H1 (cell line): Measurements from ENCODE around the gene LOXHD1. TPM values are rescaled to one million over a fixed set of nuclear protein-coding genes. Genes with fewer than 3 reads are reported as not detected.

ENCODE experiments used
- CTCF ChIA-PET: fragments of 300-600 bp; sonication (Branson Sonifier 250); formaldehyde crosslinking; loops from one replicate; lab custom pipeline; 2021; ENCODE audit not compliant: partially characterized antibody; lab: Charles Lee
- POLR2A ChIA-PET: fragments of 300-600 bp; sonication (Branson Sonifier 250); formaldehyde crosslinking; loops from one replicate; lab custom pipeline; 2021; ENCODE audit warnings: inconsistent platforms; ENCODE audit not compliant: partially characterized antibody; lab: Charles Lee
- DNase-seq, 2 experiments: peaks; one replicate each; pipeline versions ENCODE4 v3.0.0 to v3.0.0-alpha.2; 2010 to 2022; ENCODE audit warnings: low spot score in 2 of 2, low read depth in 1 of 2, mixed read lengths in 1 of 2
- FAIRE-seq: peaks from 2 replicates; lab custom pipeline; 2011; peaks lifted over from hg19 to GRCh38; lab: Jason Lieb, UNC
- H2AFZ ChIP-seq: 2 replicates; pipeline ENCODE4 v1.8.1; 2012; ENCODE audit warnings: low read length, inconsistent platforms
- H2AK5ac ChIP-seq: 2 replicates; pipeline ENCODE4 v1.6.1; 2013; ENCODE audit warnings: low read depth, low read length
- H2BK120ac ChIP-seq: replicated peaks from 2 replicates; pipeline ENCODE3; 2013; ENCODE audit warnings: low read depth, low read length, inconsistent platforms
- H2BK12ac ChIP-seq: 2 replicates; pipeline ENCODE4 v1.6.1; 2013; ENCODE audit warnings: low read depth, low read length
- H2BK15ac ChIP-seq: 2 replicates; pipeline ENCODE4 v1.6.1; 2013; ENCODE audit warnings: low read length
- H2BK20ac ChIP-seq: 2 replicates; pipeline ENCODE4 v1.6.1; 2013; ENCODE audit warnings: low read length
- H2BK5ac ChIP-seq: 2 replicates; pipeline ENCODE4 v1.6.1; 2013; ENCODE audit warnings: low read depth, low read length
- H3K14ac ChIP-seq: 2 replicates; pipeline ENCODE4 v1.6.1; 2013; ENCODE audit warnings: inconsistent platforms; ENCODE audit not compliant: insufficient read length
- H3K18ac ChIP-seq: 2 replicates; pipeline ENCODE4 v1.6.1; 2013; ENCODE audit warnings: low read length; ENCODE audit errors: extremely low read depth
- H3K23ac ChIP-seq: 2 replicates; pipeline ENCODE4 v1.6.1; 2013; ENCODE audit warnings: inconsistent platforms; ENCODE audit not compliant: insufficient read length
- H3K23me2 ChIP-seq: 2 replicates; pipeline ENCODE4 v1.6.1; 2013; ENCODE audit warnings: low read depth, low read length
- H3K27ac ChIP-seq: 2 replicates; pipeline ENCODE4 v1.6.1; 2011; ENCODE audit warnings: low read depth, low read length, inconsistent platforms
- H3K27me3 ChIP-seq, 4 experiments: replicated peaks in 1 of 4; 1 replicate in 1 of 4; 2 replicates in 3 of 4; pipeline versions ENCODE4 v1.6.1 to v1.8.1; 2011 to 2013; ENCODE audit warnings: low read length in 3 of 4, mild to moderate bottlenecking in 3 of 4, inconsistent platforms in 2 of 4, mixed read lengths in 2 of 4, moderate library complexity in 1 of 4; ENCODE audit not compliant: control insufficient read depth in 3 of 4, insufficient read depth in 3 of 4; ENCODE audit errors: extremely low read depth in 1 of 4
- H3K36me3 ChIP-seq, 4 experiments: 2 replicates each; pipeline versions ENCODE4 v1.6.1 to v1.8.1; 2011 to 2013; ENCODE audit warnings: mild to moderate bottlenecking in 4 of 4, low read length in 3 of 4, moderate library complexity in 2 of 4, control low read depth in 1 of 4, inconsistent platforms in 1 of 4; ENCODE audit not compliant: insufficient read depth in 4 of 4, control insufficient read depth in 2 of 4
- H3K4ac ChIP-seq: replicated peaks from 2 replicates; pipeline ENCODE3; 2013; ENCODE audit warnings: low read length, low read depth, mixed read lengths, inconsistent platforms; ENCODE audit not compliant: insufficient read length
- H3K4me1 ChIP-seq, 4 experiments: replicated peaks in 1 of 4; 1 replicate in 1 of 4; 2 replicates in 3 of 4; pipeline versions ENCODE4 v1.6.1 to v1.8.1; 2011 to 2013; ENCODE audit warnings: low read length in 3 of 4, inconsistent platforms in 2 of 4, mixed read lengths in 1 of 4; ENCODE audit not compliant: insufficient read depth in 4 of 4, control insufficient read depth in 3 of 4
- H3K4me2 ChIP-seq, 2 experiments: 2 replicates each; pipeline versions ENCODE4 v1.6.1 to v1.8.1; 2011 to 2013; ENCODE audit warnings: low read depth in 2 of 2, low read length in 2 of 2, control low read depth in 1 of 2, inconsistent platforms in 1 of 2, mild to moderate bottlenecking in 1 of 2; ENCODE audit not compliant: insufficient read depth in 1 of 2
- H3K4me3 ChIP-seq, 4 experiments: fragments of 200-600, 300-600 bp in 1 of 4; sonication (generic), shearing (Covaris generic), sonication (Bioruptor Twin) in 1 of 4; 2 replicates each; pipeline versions ENCODE4 v1.5.1 to v1.8.1; 2011 to 2016; ENCODE audit warnings: low read length in 4 of 4, low read depth in 3 of 4, control low read depth in 2 of 4, inconsistent platforms in 2 of 4, mild to moderate bottlenecking in 2 of 4, mixed read lengths in 1 of 4, moderate library complexity in 1 of 4; ENCODE audit not compliant: insufficient read depth in 2 of 4; ENCODE audit errors: extremely low read depth in 1 of 4
- H3K56ac ChIP-seq: replicated peaks from 2 replicates; pipeline ENCODE3; 2013; ENCODE audit warnings: low read depth, mild to moderate bottlenecking, mixed read lengths, low read length, inconsistent platforms; ENCODE audit not compliant: insufficient read length
- H3K79me1 ChIP-seq: 2 replicates; pipeline ENCODE4 v1.6.1; 2013; ENCODE audit warnings: low read depth, low read length, control low read depth
- H3K79me2 ChIP-seq, 2 experiments: 2 replicates each; pipeline versions ENCODE4 v1.6.1 to v1.8.1; 2012 to 2013; ENCODE audit warnings: low read length in 2 of 2, mild to moderate bottlenecking in 2 of 2, inconsistent platforms in 1 of 2; ENCODE audit not compliant: insufficient read depth in 2 of 2, control insufficient read depth in 1 of 2
- H3K9ac ChIP-seq, 4 experiments: replicated peaks in 1 of 4; 1 replicate in 1 of 4; 2 replicates in 3 of 4; pipeline versions ENCODE4 v1.6.1 to v1.8.1; 2011 to 2013; ENCODE audit warnings: low read depth in 3 of 4, low read length in 3 of 4, control low read depth in 2 of 4, mild to moderate bottlenecking in 2 of 4, moderate library complexity in 2 of 4, inconsistent platforms in 1 of 4; ENCODE audit errors: extremely low read depth in 1 of 4
- H3K9me3 ChIP-seq, 2 experiments: 2 replicates each; pipeline versions ENCODE4 v1.6.1 to v1.8.1; 2012 to 2013; ENCODE audit warnings: mild to moderate bottlenecking in 2 of 2, moderate library complexity in 2 of 2, control low read depth in 1 of 2, inconsistent platforms in 1 of 2, low read depth in 1 of 2, low read length in 1 of 2, mixed read lengths in 1 of 2; ENCODE audit not compliant: insufficient read depth in 2 of 2
- H4K20me1 ChIP-seq, 2 experiments: replicated peaks in 1 of 2; 2 replicates each; pipeline versions ENCODE3 to v1.8.1; 2011 to 2013; ENCODE audit warnings: inconsistent platforms in 2 of 2, low read length in 2 of 2, mild to moderate bottlenecking in 1 of 2; ENCODE audit not compliant: insufficient read depth in 2 of 2, control insufficient read depth in 1 of 2
- H4K5ac ChIP-seq: 2 replicates; pipeline ENCODE4 v1.6.1; 2013; ENCODE audit warnings: low read length, low read depth, mixed read lengths, inconsistent platforms; ENCODE audit not compliant: insufficient read length
- H4K8ac ChIP-seq: 2 replicates; pipeline ENCODE4 v1.8.0; 2013; ENCODE audit warnings: mild to moderate bottlenecking, moderate library complexity, low read length, inconsistent platforms; ENCODE audit not compliant: insufficient read depth; ENCODE audit errors: extremely low read depth
- H4K91ac ChIP-seq: replicated peaks from 2 replicates; pipeline ENCODE3; 2013; ENCODE audit warnings: low read length, mixed read lengths, inconsistent platforms; ENCODE audit not compliant: insufficient read length
- CREB1 ChIP-seq: IDR thresholded peaks from 2 replicates; pipeline ENCODE4 v1.6.1; 2012; ENCODE audit warnings: inconsistent platforms
- MAFK ChIP-seq: IDR thresholded peaks from 2 replicates; pipeline ENCODE4 v1.6.1; 2012; ENCODE audit warnings: low read depth, mild to moderate bottlenecking, improper control_type of control experiment, low read length
- PHF8 ChIP-seq: fragments of 200-600 bp; sonication (generic); conservative IDR thresholded peaks from 2 replicates; pipeline ENCODE4 v1.7.1; 2012; ENCODE audit warnings: low read depth, mild to moderate bottlenecking, inconsistent platforms, low read length, moderate library complexity
- POLR2AphosphoS5 ChIP-seq: IDR thresholded peaks from 2 replicates; pipeline ENCODE4 v1.6.1; 2011; ENCODE audit warnings: low read depth, low read length
- RFX5 ChIP-seq: IDR thresholded peaks from 2 replicates; pipeline ENCODE4 v1.6.1; 2011; ENCODE audit warnings: low read depth, low read length, improper control_type of control experiment, borderline replicate concordance
- SAP30 ChIP-seq: fragments of 300-600 bp; sonication (generic); IDR thresholded peaks from 2 replicates; pipeline ENCODE4 v1.7.1; 2012; ENCODE audit warnings: low read length, moderate library complexity, mild to moderate bottlenecking, inconsistent platforms; ENCODE audit not compliant: insufficient read depth, insufficient replicate concordance
- SP1 ChIP-seq: IDR thresholded peaks from 2 replicates; pipeline ENCODE4 v1.6.1; 2011; ENCODE audit warnings: low read depth, low read length
- polyA plus RNA-seq, 7 experiments: library from polyadenylated mRNA; depleted of rRNA in 3 of 7; stranded (reverse) in 5 of 7; unstranded in 2 of 7; fragments of >200 nt in 5 of 7; fragments of 200-250 nt in 2 of 7; gene quantifications; 1 replicate in 5 of 7; 2 replicates in 1 of 7; 4 replicates in 1 of 7; pipeline versions ENCODE4 v1.2.1 to v1.2.3, GENCODE V29; 2011 to 2013; ENCODE audit warnings: missing spikeins in 2 of 7, mixed read lengths in 2 of 7
- total RNA-seq: library from RNA; stranded (reverse); fragmentation: NEBNext Ultra II Directional; extraction: Animal tissue kit (Norgen Biotek cat#: 25700); gene quantifications from 2 replicates; pipeline ENCODE4 v1.2.1, GENCODE V29; 2021

LOXHD1 gene
- total and polyA plus RNA-seq, 2 of the 8 experiments (the other 6 are each of a cell fraction or from before 2014, with no cell fraction given): 0.02 TPM; not detected in 1

GRCh38 chr18:46581648-46582047, 75.4 kb downstream of the LOXHD1 start:
- Histone ChIP-seq H3K18ac (no peak overlapping the region), H3K36me3 (no peaks in the 10 kb centered on the region), H3K14ac (no peak overlapping the region), H2BK5ac (no peak overlapping the region), H3K4me2 (no peak overlapping the region), H4K91ac (no peak overlapping the region), H3K4me3 (no peak overlapping the region), H4K20me1 (no peaks in the 10 kb centered on the region), H4K8ac (no peak overlapping the region), H3K27me3 (no peaks in the 10 kb centered on the region), H2AK5ac (no peak overlapping the region), H2BK12ac (no peak overlapping the region), H3K23me2 (no peaks in the 10 kb centered on the region; the same call in 1 of the 2 replicates), H3K27ac (no peak overlapping the region), H3K23ac (no peak overlapping the region), H3K9ac (no peak overlapping the region), H3K79me1 (no peaks in the 10 kb centered on the region), H3K4ac (no peak overlapping the region), H2AFZ (no peak overlapping the region), H2BK120ac (no peak overlapping the region), H4K5ac (no peak overlapping the region), H2BK15ac (no peak overlapping the region), H3K4me1 (no peaks in the 10 kb centered on the region), H3K9me3 (peaks cover 0 to 5% of the 10 kb centered on the region in 2 experiments; a peak in 1 of 4 replicates), H3K79me2 (no peaks in the 10 kb centered on the region), H3K56ac (no peak overlapping the region), H2BK20ac (no peak overlapping the region)
- FAIRE-seq (no peak), DNase-seq (no peak)
- POLR2A ChIA-PET: no interaction called here
- CTCF ChIA-PET: no interaction called here
- TF ChIP-seq SAP30: no peak
- no peak for TF ChIP-seq SP1
- no peak for TF ChIP-seq CREB1
- TF ChIP-seq POLR2AphosphoS5: no peak
- TF ChIP-seq PHF8: no peak
- TF ChIP-seq MAFK: no peak
- TF ChIP-seq RFX5: no peak
